K562 (cell line): Measurements from ENCODE around the gene ZNF92. TPM values are rescaled to one million over a fixed set of nuclear protein-coding genes. Genes with fewer than 3 reads are reported as not detected.

Source experiments
- ARID2 ChIP-seq: fragments of 450-650 bp; IDR thresholded peaks from 2 replicates; pipeline ENCODE4 v1.6.1; 2017; ENCODE audit warnings: antibody characterized with exemption, mild to moderate bottlenecking
- ATF3 ChIP-seq, 2 experiments: fragments of 450-650 bp in 1 of 2; sonication (generic) in 1 of 2; formaldehyde crosslinking in 1 of 2; IDR thresholded peaks in 1 of 2; conservative IDR thresholded peaks in 1 of 2; 2 replicates each; pipeline versions ENCODE4 v1.6.1 to v1.8.1; 2016 to 2023; ENCODE audit warnings: mild to moderate bottlenecking in 2 of 2, moderate library complexity in 2 of 2, inconsistent platforms in 1 of 2, missing genetic modification reagents in 1 of 2
- BMI1 ChIP-seq: fragments of 150-350 bp; IDR thresholded peaks from 2 replicates; pipeline ENCODE4 v1.6.1; 2014; ENCODE audit warnings: low read length
- CBX2 ChIP-seq: fragments of 200-600 bp; sonication (generic); IDR thresholded peaks from one replicate; pipeline ENCODE4 v1.6.1; 2012; ENCODE audit warnings: mild to moderate bottlenecking, low read length, inconsistent platforms; ENCODE audit not compliant: insufficient read depth, poor library complexity, severe bottlenecking
- EGR1 ChIP-seq: fragments of 450-650 bp; conservative IDR thresholded peaks from 2 replicates; pipeline ENCODE4 v1.6.1; 2017; ENCODE audit warnings: mild to moderate bottlenecking
- ETV5 ChIP-seq: sonication (generic); formaldehyde crosslinking; IDR thresholded peaks from 2 replicates; pipeline ENCODE4 v1.4.0; 2020; ENCODE audit warnings: low read depth, mild to moderate bottlenecking, missing genetic modification reagents
- MCM5 ChIP-seq: fragments of 450-650 bp; IDR thresholded peaks from 2 replicates; pipeline ENCODE4 v1.6.1; 2016; ENCODE audit warnings: low read depth
- NCOR1 ChIP-seq: fragments of 450-650 bp; IDR thresholded peaks from 2 replicates; pipeline ENCODE4 v1.6.1; 2016; ENCODE audit warnings: mild to moderate bottlenecking, moderate library complexity
- NKRF ChIP-seq: fragments of 450-650 bp; IDR thresholded peaks from 2 replicates; pipeline ENCODE4 v1.6.1; 2016; ENCODE audit warnings: borderline replicate concordance
- RERE ChIP-seq: sonication (generic); formaldehyde crosslinking; IDR thresholded peaks from 2 replicates; pipeline ENCODE4 v1.8.0; 2023; ENCODE audit warnings: missing genetic modification reagents, mild to moderate bottlenecking, borderline replicate concordance
- SAFB ChIP-seq: fragments of 200-400 bp; formaldehyde crosslinking; IDR thresholded peaks from 2 replicates; pipeline ENCODE4 v1.6.1; 2017; ENCODE audit warnings: low read depth, low read length, borderline replicate concordance
- SRSF3 ChIP-seq: fragments of 200-400 bp; formaldehyde crosslinking; IDR thresholded peaks from 2 replicates; pipeline ENCODE4 v1.6.1; 2016; ENCODE audit warnings: mild to moderate bottlenecking, low read length, moderate library complexity; ENCODE audit not compliant: insufficient read depth
- TBP ChIP-seq: optimal IDR thresholded peaks from 2 replicates; pipeline ENCODE3; 2011; ENCODE audit warnings: low read depth, low read length, improper control_type of control experiment
- THRAP3 ChIP-seq: fragments of 450-650 bp; IDR thresholded peaks from 2 replicates; pipeline ENCODE4 v1.6.1; 2016; ENCODE audit warnings: mild to moderate bottlenecking, inconsistent platforms, borderline replicate concordance
- ZFX ChIP-seq: sonication (generic); formaldehyde crosslinking; IDR thresholded peaks from 2 replicates; pipeline ENCODE4 v1.8.0; 2022; ENCODE audit warnings: mild to moderate bottlenecking, missing genetic modification reagents, moderate library complexity
- ZNF224 ChIP-seq: sonication (generic); formaldehyde crosslinking; IDR thresholded peaks from 2 replicates; pipeline ENCODE4 v1.8.0; 2022; ENCODE audit warnings: mild to moderate bottlenecking, missing genetic modification reagents
- ZNF449 ChIP-seq: fragments of 250-450 bp; sonication (Bioruptor Pico); IDR thresholded peaks from 2 replicates; pipeline ENCODE4 v1.8.0; 2022; ENCODE audit warnings: moderate library complexity, mild to moderate bottlenecking, inconsistent platforms
- polyA plus RNA-seq, 8 experiments: library from polyadenylated mRNA; depleted of rRNA in 4 of 8; stranded (reverse) in 5 of 8; unstranded in 3 of 8; fragments of >200 nt; fragmentation: Nextera tagmentation in 2 of 8; fragmentation: Illumina TruSeq in 1 of 8; extraction: Ambion mirVana in 2 of 8; extraction: Trizol in 1 of 8; gene quantifications; 2 replicates each; pipeline versions ENCODE4 v1.2.1 to v1.2.3, GENCODE V29; 2011 to 2014; ENCODE audit warnings: inconsistent platforms in 1 of 8, missing spikeins in 1 of 8
- total RNA-seq, 7 experiments: library from RNA; depleted of rRNA in 6 of 7; stranded (reverse); fragments of >200 nt in 6 of 7; fragmentation: Illumina TruSeq in 2 of 7; extraction: Trizol in 2 of 7; gene quantifications; 2 replicates each; pipeline versions ENCODE4 v1.2.1 to v1.2.3, GENCODE V29; 2011 to 2021; ENCODE audit warnings: low replicate concordance in 1 of 7

Gene ZNF92
- total and polyA plus RNA-seq, 9 of the 15 experiments (the other 6 are each of a cell fraction or from before 2014, with no cell fraction given): 8.9 to 29.4 (median 12.5) TPM

- TF ChIP-seq RERE: no peak
- no peak for TF ChIP-seq BMI1
- no peak for TF ChIP-seq ZNF224
- TF ChIP-seq ARID2: no peak
- TF ChIP-seq THRAP3: no peak
- TF ChIP-seq NKRF: peak; percentile 85
- peak; percentile 76; the same call in 1 of the 2 replicates for TF ChIP-seq ETV5 (CRISPR knock-in tag)
- TF ChIP-seq ATF3 (IDR thresholded peaks at IDR 0.05): no peak
- peak; percentile 51; the same call in 1 of the 2 replicates for TF ChIP-seq ATF3 (CRISPR knock-in tag; conservative IDR thresholded peaks at IDR 0.05)
- TF ChIP-seq SRSF3: no peak
- no peak for TF ChIP-seq MCM5
- TF ChIP-seq SAFB: no peak
- TF ChIP-seq NCOR1: no peak
- no peak for TF ChIP-seq EGR1
- peak; percentile 99 for TF ChIP-seq ZFX (CRISPR knock-in tag)
- no peak for TF ChIP-seq CBX2
- peak; percentile 96 for TF ChIP-seq TBP
- TF ChIP-seq ZNF449 (CRISPR knock-in tag): no peak
Measured at GRCh38 chr7:65373608-65374351, at the start of gene ZNF92 (continued).
